Measurements from ENCODE around the gene SPTY2D1.
A peak's percentile ranks its signal among the peaks of the same experiment; 100 is the strongest.
"Not testable (repeated sequence)": the region's sequence is repeated elsewhere in the genome, so short reads cannot be mapped to it uniquely, and the experiment has no call there.

Gene SPTY2D1, protein sequence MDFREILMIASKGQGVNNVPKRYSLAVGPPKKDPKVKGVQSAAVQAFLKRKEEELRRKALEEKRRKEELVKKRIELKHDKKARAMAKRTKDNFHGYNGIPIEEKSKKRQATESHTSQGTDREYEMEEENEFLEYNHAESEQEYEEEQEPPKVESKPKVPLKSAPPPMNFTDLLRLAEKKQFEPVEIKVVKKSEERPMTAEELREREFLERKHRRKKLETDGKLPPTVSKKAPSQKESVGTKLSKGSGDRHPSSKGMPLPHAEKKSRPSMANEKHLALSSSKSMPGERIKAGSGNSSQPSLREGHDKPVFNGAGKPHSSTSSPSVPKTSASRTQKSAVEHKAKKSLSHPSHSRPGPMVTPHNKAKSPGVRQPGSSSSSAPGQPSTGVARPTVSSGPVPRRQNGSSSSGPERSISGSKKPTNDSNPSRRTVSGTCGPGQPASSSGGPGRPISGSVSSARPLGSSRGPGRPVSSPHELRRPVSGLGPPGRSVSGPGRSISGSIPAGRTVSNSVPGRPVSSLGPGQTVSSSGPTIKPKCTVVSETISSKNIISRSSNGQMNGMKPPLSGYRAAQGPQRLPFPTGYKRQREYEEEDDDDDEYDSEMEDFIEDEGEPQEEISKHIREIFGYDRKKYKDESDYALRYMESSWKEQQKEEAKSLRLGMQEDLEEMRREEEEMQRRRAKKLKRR

DNA sequence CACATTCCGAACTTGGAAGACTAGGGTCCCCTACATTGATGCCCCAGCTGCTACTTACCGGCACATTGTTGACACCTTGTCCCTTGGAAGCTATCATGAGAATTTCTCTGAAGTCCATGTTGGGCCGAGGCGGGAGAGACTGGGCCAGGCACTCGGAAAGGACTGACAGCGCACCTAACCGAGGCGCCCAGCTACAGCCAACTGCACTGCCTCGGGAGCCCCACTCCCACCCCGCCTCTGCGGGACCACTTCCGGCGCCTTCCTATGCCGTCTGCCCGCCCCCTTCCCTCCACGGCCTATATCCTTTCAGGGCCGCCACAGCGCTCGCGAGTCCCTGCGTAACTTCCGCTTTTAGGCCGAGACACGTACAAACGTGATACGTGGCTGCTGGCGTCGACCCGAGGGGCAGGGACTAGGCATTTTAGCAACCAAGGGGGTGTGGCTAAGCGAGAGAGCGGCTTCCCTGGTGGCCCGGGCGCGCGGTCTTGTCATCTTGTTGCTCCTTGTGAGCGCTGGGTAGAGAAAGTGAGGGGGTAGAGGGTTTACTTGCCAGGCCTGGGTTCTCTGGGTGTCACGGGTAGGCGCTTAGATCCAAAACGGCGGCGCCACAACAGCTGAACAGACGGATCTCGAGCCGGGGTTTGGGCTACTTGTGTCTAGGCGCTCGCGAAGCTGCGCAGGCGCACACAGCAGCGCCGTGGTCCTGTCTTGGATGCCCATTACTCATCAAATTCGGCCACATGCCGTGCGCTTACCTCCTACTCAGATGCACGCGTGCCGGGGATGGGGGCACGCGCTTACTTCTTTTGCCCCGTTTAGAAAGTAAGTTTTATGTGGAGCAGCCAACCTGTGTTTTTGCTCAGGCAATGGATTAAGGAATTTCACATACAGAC is at the start of gene SPTY2D1:
Gene SPTY2D1, minus strand, starts transcription at position 203 of the 893 bp plus-strand sequence. Its CDS starts 85 bp downstream, at position 118.
- DNase-seq (ENCODE audit: low spot score) = peak; percentile 91
- TF ChIP-seq, protein P1, sequence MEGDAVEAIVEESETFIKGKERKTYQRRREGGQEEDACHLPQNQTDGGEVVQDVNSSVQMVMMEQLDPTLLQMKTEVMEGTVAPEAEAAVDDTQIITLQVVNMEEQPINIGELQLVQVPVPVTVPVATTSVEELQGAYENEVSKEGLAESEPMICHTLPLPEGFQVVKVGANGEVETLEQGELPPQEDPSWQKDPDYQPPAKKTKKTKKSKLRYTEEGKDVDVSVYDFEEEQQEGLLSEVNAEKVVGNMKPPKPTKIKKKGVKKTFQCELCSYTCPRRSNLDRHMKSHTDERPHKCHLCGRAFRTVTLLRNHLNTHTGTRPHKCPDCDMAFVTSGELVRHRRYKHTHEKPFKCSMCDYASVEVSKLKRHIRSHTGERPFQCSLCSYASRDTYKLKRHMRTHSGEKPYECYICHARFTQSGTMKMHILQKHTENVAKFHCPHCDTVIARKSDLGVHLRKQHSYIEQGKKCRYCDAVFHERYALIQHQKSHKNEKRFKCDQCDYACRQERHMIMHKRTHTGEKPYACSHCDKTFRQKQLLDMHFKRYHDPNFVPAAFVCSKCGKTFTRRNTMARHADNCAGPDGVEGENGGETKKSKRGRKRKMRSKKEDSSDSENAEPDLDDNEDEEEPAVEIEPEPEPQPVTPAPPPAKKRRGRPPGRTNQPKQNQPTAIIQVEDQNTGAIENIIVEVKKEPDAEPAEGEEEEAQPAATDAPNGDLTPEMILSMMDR (IDR thresholded peaks at IDR 0.05; ENCODE audit: extremely low read depth, missing control alignments) = no peak

DNA sequence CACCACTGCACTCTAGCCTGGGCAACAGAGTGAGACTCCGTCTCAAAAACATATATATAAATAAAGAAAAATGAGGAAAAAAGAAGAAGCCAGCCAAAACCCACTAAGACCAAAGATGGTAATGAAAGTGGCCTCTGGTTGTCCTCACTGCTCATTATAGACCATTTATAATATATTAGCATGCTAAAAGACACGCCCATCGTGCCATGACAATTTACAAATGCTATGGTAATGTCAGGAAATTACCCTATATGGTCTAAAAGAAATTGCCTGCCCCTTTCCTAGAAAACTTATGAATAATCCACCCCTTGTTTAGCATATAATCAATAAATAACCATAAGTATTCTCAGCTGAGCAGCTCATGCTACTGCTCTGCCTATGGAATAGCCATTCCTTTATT is 48.3 kb upstream of the SPTY2D1 start:
- DNase-seq (ENCODE audit: low spot score) = no peak
- TF ChIP-seq, protein P1 (IDR thresholded peaks at IDR 0.05; ENCODE audit: extremely low read depth, missing control alignments) = no peak

DNA sequence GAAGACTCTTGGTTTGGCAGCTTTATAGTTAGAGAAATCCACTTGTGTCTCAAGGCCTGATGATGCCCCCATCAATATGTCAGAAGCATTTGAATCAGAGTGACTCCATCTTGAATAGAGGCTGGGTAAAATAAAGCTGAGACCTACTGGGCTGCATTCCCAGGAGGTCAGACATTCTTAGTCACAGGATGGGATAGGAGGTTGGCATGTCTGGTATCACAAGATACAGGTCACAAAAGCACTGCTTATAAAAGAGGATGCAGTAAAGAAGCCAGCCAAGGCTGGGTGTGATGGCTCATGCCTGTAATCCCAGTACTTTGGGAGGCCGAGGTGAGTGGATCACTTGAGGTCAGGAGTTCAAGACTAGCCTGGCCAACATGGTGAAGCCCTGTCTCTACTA is 47.8 kb upstream of the SPTY2D1 start:
- not testable (repeated sequence) for DNase-seq (ENCODE audit: low spot score)

DNA sequence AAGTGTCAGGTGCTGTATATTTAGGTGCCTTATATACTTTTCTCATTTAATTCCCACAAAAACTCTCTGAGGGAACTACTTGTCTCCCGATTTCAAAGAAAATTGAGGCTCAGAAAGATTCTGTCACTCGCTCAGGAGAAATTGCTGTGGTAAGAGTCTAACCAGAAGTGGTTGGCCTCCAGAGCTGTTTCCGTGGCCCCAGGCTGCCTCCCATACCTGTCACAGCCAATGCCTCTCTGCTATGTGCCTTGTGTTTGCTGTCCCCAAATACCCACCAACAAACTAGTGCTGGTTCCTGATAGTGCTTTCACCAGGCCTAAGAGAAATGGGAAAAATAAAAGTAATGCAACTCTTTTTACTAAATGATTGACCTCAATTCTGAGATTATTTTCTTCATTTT is 43.4 kb upstream of the SPTY2D1 start:
- no peak for DNase-seq (ENCODE audit: low spot score)
- TF ChIP-seq, protein P1 (IDR thresholded peaks at IDR 0.05; ENCODE audit: extremely low read depth, missing control alignments) = no peak

DNA sequence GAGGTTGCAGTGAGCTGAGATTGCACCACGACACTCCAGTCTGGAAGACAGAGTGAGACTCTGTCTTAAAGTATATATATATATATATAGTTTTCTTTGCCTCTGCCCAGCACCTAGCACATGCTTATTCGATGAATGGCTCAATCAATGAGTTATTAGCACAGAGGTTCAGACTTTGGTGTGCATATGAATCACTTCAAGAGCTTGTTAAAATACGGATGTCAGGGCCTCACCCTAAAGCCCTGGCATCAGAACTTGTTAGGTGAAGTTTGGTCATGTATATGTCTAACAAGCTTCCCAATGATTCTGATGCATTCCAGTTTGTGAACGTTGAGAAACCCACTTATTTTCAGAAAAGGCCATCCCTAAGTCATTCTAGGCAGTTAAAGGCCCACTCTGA is 42.7 kb upstream of the SPTY2D1 start:
- TF ChIP-seq, protein P1 (IDR thresholded peaks at IDR 0.05; ENCODE audit: extremely low read depth, missing control alignments) = no peak
- no peak for DNase-seq (ENCODE audit: low spot score)

DNA sequence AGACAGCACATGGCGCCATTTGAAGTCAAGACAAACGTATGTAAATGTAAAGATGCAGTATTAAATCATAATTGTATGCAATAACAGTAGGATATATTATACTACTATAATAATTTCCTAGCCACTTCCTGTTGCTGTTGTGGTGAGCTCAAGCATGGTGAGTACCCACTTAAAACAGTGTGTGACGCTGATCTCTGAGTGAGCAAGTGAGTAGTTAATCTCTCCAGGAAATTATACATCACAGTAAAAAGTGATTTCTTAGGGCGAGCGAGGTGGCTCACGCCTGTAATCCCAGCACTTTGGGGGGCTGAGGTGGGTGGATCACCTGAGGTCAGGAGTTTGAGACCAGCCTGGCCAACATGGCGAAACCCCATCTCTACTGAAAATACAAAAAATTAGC is 38.1 kb upstream of the SPTY2D1 start:
- not testable (repeated sequence) for DNase-seq (ENCODE audit: low spot score)

DNA sequence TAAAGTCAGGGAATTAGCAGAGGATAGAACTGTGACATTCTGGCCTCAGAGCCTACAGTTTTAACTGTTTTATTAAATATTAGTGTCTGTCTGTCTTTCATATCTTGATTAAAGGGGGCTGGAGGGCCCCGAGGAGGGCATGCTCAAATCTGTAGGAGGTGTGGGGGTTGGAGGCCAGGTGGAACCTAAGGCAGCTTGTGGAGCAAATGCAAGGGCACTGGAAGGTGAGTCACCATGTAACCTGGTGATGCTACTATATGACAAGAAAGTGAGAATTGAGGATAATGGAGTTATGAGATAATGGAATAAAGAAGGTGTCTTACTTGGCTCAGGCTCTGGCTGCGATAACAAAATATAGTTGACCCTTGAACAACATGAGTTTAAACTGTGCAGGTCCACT is 37.1 kb upstream of the SPTY2D1 start:
- no peak for DNase-seq (ENCODE audit: low spot score)
- TF ChIP-seq, protein P1 (IDR thresholded peaks at IDR 0.05; ENCODE audit: extremely low read depth, missing control alignments) = no peak

DNA sequence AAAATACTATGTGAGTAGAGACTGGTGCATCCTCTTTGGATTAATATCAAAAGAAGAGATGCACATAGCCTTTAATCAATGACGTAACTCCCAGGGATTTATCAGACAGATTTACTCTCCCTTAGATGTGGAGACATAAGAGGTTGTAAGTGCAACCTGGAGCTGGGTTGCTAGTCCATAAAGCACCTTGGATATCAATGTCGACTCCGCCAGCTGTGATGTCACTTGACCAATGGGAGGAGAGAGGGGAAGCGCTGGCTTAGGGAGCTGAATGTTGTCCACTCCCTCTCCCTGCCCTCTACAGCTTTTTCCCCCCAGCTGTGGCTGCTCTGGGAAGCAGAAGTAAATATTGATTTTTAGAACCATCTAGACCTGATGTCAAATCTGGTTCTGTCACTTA is 35.6 kb upstream of the SPTY2D1 start:
- no peak for DNase-seq (ENCODE audit: low spot score)
- TF ChIP-seq, protein P1 (IDR thresholded peaks at IDR 0.05; ENCODE audit: extremely low read depth, missing control alignments) = no peak

Data from GM20000 (cell line).